Measurements from ENCODE around the gene SETD3.
"Not testable (repeated sequence)": the region's sequence is repeated elsewhere in the genome, so short reads cannot be mapped to it uniquely, and the experiment has no call there.

Gene SETD3

DNA sequence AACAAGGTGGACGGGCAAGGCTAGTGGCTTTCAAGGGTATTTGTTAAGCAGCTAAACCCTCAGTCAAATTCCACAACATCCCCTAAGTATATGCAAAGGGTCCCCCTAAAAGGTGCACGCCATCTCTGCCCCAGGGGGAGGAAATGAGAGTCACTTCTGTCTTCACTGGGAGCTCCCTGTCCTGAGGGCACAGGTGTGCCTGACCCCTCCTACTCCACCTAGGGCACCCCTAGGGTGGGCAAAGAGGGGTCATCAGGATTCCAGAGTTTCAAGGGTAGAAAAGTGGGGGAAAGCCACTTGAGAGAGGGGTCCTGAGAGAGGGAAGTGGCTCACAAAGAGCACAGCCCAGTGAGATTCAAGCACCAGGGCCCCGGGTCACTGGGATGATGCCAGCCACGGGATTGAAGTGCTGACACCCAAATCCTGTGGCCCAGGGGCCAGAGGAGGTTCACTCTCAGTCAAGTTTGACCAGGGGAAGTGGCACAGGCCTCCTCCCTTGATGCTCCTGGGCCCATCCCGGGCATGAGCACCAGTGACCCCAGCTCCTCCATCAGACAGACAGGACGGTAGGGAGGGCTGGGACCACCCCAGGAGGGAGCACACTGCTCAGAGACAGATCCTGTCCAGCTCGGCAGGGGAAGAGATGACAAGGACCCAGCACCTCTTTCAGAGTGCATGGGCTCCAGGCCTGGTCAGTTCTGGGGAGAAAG, 126.3 kb downstream of the SETD3 start:
- DNase-seq, result no peak

DNA sequence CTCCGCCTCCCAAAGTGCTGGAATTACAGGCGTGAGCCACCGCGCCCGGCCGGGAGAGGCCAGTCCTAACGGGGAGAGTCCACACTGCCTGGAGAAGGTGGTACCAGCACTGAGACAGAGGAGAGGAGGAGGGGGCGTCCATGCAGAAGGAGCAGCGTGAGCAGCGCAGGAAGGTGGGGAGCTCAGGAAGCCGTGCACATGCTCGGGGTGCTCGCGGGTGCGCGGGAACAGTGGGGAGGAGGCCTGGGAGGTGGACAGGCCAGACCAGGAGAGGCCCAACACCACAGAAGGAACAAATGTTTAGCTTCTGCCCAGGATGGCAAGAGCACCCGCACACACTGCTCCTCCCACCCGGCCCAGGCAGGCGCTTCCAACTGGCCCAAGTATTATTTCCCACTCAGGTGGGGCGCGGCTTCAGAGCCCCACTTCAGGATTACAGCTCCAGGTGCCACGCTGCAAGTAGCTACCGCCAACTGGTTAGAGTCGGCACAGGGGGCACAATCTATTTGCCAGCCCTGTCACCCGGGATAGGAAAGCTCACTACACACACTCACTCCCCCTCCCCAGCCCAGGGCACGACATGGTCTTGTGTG, 127.9 kb downstream of the SETD3 start:
- no peak for DNase-seq

DNA sequence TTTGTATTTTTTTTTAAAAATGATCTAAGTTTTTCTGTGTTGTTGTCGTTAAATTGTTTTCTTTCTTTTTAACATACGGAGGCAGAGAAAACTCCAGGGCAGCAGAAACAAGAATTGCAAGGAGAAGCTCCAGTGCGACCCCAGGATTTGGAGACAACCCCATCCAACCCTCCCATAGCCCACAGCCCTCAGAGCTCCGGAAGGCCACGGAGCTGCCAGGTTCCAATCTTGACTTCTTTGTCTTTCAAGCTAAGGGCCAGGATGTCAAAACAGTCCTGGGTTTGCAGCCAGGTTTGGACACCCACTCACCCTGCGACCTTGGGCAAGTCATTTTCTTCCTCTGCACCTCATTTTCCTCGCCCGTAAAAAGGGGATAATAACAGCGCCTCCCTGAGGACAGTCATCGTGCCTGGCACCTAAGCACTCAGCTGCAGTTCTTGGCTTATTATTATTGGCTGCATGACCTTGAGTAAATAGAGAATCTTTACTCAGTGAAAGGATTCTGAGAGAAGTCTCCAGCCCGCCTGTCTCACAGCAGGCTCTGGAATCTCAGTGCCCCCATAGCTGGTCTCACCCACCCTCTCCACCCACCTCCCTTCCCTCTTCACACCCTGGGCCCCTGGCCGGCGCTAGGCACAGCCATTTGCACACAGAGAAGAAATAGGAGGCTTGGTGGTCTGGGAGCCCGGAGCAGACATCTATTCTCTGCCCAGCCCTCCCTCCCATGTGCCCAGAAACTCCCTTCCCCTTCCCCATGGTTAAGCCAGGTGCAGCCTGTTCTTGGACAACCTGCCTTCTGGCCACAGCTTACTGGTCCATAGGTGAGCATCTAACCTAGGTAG, 129.3 kb downstream of the SETD3 start:
- DNase-seq, result no peak

DNA sequence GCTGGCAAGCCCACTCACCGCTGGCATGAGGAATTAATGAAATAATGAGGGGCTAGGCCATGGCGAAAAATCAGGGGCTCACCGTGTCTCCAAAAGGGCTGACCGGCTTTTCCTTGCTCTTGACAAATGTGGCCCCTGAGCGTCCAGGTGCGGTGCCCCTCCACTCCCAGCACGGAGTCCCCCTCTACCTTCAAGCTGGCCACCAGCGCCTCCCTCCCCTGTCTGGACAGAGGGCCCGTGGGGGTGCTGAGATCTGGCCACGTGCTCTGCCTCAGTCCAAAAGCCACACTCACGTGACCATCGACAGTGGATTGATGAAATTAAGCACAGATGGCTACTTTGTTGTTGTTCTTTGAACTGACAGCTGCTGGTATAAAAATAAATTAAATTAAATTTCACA, 129.9 kb downstream of the SETD3 start:
- DNase-seq, result no peak

DNA sequence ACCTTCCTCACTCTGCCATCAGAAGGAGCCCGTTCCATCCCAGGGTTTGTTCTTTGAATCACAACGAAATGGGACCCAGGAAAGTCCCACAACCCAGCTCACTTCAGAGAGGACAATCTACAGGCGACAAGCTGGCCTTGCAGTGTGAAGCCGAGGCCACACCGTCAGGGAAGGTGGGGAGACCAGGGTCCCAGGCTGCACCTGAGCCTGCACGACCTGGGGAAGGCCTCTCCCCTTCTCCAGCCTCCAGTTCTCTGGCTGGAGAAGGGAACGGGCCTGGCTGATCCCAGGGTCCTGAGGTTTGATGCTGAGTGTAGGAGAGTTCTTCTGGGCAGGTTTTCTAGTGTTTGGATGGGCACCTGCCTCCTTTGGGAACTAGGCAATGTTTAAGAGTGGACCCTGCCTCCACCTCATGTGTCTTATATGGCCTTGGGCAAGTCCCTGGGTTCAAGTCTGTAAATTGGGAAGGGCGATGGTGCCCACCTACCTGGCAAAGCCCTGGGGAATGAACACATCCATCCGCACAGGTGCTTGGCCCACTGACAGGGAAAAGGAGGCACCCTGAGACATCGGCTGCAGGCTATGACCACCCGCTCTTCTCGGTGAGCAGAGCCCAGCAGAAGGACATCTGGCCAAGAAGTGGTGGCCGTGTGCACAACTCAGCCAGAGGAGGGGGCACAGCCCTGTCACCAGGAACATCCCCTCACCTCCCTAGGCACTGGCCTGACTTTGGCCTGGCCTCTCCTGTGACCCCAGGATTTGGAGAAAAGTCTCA, 130.8 kb downstream of the SETD3 start:
- no peak for DNase-seq

DNA sequence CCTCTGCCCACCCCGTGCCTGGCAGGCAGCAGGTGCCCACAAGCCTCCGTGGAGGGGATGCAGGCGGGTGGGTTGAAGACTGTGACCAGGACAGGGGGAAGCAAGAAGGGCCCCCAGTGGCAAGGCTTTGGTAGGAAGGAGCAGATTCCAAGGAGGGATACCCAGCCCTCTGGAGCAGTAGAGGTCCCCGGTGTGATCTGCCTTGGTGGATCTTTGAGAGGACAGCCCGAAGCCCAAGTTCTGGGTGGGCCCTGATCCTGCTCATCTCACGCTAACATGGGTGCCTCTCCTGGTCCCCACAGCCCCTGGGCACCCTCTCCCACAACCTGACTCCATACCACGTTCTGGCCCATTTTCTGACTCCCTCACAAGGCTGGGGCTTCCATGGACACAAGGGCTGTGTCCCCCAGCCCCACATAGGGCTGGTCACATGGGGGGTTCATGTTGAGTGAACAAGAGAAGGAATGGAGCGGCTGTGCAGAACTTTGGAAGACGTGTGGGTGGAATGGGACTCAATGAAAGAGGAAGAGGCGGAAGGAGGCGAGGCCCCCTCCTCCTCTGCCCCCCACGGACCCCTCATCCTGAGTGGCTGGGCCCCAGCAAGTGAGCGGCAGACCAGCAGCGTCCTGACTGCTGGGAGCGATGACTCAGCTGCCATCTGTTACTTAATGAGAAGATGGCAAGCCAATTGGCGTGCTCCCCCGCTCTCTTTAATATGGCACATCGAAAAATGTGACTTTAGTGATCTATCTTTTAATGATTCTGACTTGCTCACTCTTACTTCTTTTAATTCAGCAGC, 131.6 kb downstream of the SETD3 start:
- no peak for DNase-seq

DNA sequence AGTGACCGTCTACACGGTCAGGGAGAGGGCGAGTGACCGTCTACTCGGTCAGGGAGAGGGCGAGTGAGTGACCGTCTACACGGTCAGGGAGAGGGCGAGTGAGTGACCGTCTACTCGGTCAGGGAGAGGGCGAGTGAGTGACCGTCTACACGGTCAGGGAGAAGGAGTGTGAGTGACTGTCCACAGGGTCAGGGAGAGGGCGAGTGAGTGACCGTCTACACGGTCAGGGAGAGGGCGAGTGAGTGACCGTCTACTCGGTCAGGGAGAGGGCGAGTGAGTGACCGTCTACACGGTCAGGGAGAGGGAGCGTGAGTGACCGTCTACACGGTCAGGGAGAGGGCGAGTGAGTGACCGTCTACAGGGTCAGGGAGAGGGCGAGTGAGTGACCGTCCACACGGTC, 132.4 kb downstream of the SETD3 start:
- not testable (repeated sequence) for DNase-seq
